Astrocyte (in vitro differentiated cells and primary cell): ENCODE data around the gene APOBEC3H. TPM values are rescaled to one million over a fixed set of nuclear protein-coding genes. Genes with fewer than 3 reads are reported as not detected.
"Not testable (repeated sequence)": the region's sequence is repeated elsewhere in the genome, so short reads cannot be mapped to it uniquely, and the experiment has no call there.

Source experiments
- DNase-seq: peaks from one replicate; pipeline ENCODE4 v3.0.0-alpha.2; 2010; ENCODE audit warnings: low read depth
- FAIRE-seq: peaks from 2 replicates; lab custom pipeline; 2011; peaks lifted over from hg19 to GRCh38; lab: Jason Lieb, UNC
- H2AFZ ChIP-seq: 2 replicates; pipeline ENCODE4 v1.6.0; 2012; ENCODE audit warnings: low read depth, low read length, inconsistent platforms
- H3K27ac ChIP-seq: 2 replicates; pipeline ENCODE4 v1.5.1; 2011; ENCODE audit warnings: low read depth, low read length, inconsistent platforms
- H3K27me3 ChIP-seq: 2 replicates; pipeline ENCODE4 v1.6.0; 2011; ENCODE audit warnings: low read length, inconsistent platforms; ENCODE audit not compliant: insufficient read depth
- H3K36me3 ChIP-seq: 2 replicates; pipeline ENCODE4 v1.5.1; 2011; ENCODE audit warnings: low read length, inconsistent platforms; ENCODE audit not compliant: insufficient read depth
- H3K4me1 ChIP-seq: 2 replicates; pipeline ENCODE4 v1.5.1; 2011; ENCODE audit warnings: low read length, inconsistent platforms; ENCODE audit not compliant: insufficient read depth
- H3K4me2 ChIP-seq: 2 replicates; pipeline ENCODE4 v1.6.0; 2012; ENCODE audit warnings: low read length, inconsistent platforms
- H3K4me3 ChIP-seq: 2 replicates; pipeline ENCODE4 v1.5.1; 2011; ENCODE audit warnings: low read depth, mild to moderate bottlenecking, low read length, inconsistent platforms; ENCODE audit not compliant: insufficient read depth
- H3K79me2 ChIP-seq: 2 replicates; pipeline ENCODE4 v1.6.0; 2012; ENCODE audit warnings: mild to moderate bottlenecking, low read length, inconsistent platforms; ENCODE audit not compliant: insufficient read depth
- H3K9ac ChIP-seq: 2 replicates; pipeline ENCODE4 v1.6.0; 2012; ENCODE audit warnings: mild to moderate bottlenecking, low read length, inconsistent platforms
- H3K9me3 ChIP-seq: 2 replicates; pipeline ENCODE4 v1.5.1; 2012; ENCODE audit warnings: low read depth, mild to moderate bottlenecking, low read length, inconsistent platforms; ENCODE audit not compliant: insufficient read depth
- H4K20me1 ChIP-seq: 2 replicates; pipeline ENCODE4 v1.6.0; 2012; ENCODE audit warnings: low read length, inconsistent platforms; ENCODE audit not compliant: insufficient read depth
- H3K27ac Mint-ChIP-seq: one replicate; pipeline ENCODE4 v1.8.0; 2021; ENCODE audit warnings: mild to moderate bottlenecking, mixed read lengths; ENCODE audit not compliant: unreplicated experiment
- H3K27me3 Mint-ChIP-seq: one replicate; pipeline ENCODE4 v1.8.0; 2021; ENCODE audit warnings: low read depth, mixed read lengths; ENCODE audit not compliant: unreplicated experiment
- H3K36me3 Mint-ChIP-seq: one replicate; pipeline ENCODE4 v1.8.0; 2021; ENCODE audit warnings: low read depth, mixed read lengths; ENCODE audit not compliant: unreplicated experiment
- H3K4me1 Mint-ChIP-seq: one replicate; pipeline ENCODE4 v1.8.0; 2021; ENCODE audit warnings: low read depth, mixed read lengths; ENCODE audit not compliant: unreplicated experiment
- H3K4me3 Mint-ChIP-seq: one replicate; pipeline ENCODE4 v1.8.0; 2021; ENCODE audit warnings: mild to moderate bottlenecking, moderate library complexity, mixed read lengths; ENCODE audit not compliant: unreplicated experiment
- H3K9me3 Mint-ChIP-seq: one replicate; pipeline ENCODE4 v1.8.0; 2021; ENCODE audit warnings: mild to moderate bottlenecking, mixed read lengths; ENCODE audit not compliant: unreplicated experiment
- EZH2 ChIP-seq: IDR thresholded peaks from 2 replicates; pipeline ENCODE4 v1.6.1; 2012; ENCODE audit warnings: mild to moderate bottlenecking, low read length, inconsistent platforms; ENCODE audit not compliant: insufficient read depth
- total RNA-seq: library from RNA; stranded (reverse); gene quantifications from 2 replicates; pipeline ENCODE4 v1.2.1, GENCODE V29; 2021
- TF ChIP-seq, protein P1 (sequence below): IDR thresholded peaks from 2 replicates; pipeline ENCODE4 v1.5.1; 2011; ENCODE audit warnings: low read depth, mild to moderate bottlenecking, inconsistent platforms, low read length, moderate library complexity; ENCODE audit not compliant: insufficient read depth

Gene APOBEC3H
- total RNA-seq, 1 donor from 2014 or later = 0.30 TPM

DNA sequence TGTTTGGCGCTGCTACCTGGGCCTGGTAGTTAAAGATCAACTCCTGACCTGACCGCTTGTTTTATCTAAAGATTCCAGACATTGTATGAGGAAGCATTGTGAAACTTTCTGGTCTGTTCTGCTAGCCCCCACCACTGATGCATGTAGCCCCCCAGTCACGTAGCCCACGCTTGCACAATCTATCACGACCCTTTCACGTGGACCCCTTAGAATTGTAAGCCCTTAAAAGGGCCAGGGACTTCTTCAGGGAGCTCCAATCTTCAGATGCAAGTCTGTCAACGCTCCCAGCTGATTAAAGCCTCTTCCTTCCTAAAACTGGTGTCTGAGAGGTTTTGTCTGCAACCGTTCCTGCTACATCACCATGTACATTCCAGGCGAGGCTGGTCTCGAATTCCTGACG lies 41.4 kb upstream of the APOBEC3H start:
- no peak overlapping the region for H3K4me3 ChIP-seq
- peaks cover 4% of the 10 kb centered on the region for H3K27me3 ChIP-seq
- peaks cover 2% of the 10 kb centered on the region for H3K9me3 Mint-ChIP-seq
- FAIRE-seq = no peak
- H3K4me2 ChIP-seq = no peak overlapping the region
- no peaks in the 10 kb centered on the region for H3K9me3 ChIP-seq
- H3K27me3 Mint-ChIP-seq = no peaks in the 10 kb centered on the region
- no peaks in the 10 kb centered on the region for H3K79me2 ChIP-seq
- H3K36me3 ChIP-seq = no peaks in the 10 kb centered on the region
- H3K9ac ChIP-seq = no peak overlapping the region
- H3K36me3 Mint-ChIP-seq = no peaks in the 10 kb centered on the region
- no peaks in the 10 kb centered on the region for H3K4me1 Mint-ChIP-seq
- no peak overlapping the region for H3K27ac Mint-ChIP-seq
- no peak overlapping the region for H3K4me3 Mint-ChIP-seq
- H2AFZ ChIP-seq = no peak overlapping the region
- no peak overlapping the region for H3K27ac ChIP-seq
- TF ChIP-seq EZH2 = no peak
- TF ChIP-seq, protein P1, sequence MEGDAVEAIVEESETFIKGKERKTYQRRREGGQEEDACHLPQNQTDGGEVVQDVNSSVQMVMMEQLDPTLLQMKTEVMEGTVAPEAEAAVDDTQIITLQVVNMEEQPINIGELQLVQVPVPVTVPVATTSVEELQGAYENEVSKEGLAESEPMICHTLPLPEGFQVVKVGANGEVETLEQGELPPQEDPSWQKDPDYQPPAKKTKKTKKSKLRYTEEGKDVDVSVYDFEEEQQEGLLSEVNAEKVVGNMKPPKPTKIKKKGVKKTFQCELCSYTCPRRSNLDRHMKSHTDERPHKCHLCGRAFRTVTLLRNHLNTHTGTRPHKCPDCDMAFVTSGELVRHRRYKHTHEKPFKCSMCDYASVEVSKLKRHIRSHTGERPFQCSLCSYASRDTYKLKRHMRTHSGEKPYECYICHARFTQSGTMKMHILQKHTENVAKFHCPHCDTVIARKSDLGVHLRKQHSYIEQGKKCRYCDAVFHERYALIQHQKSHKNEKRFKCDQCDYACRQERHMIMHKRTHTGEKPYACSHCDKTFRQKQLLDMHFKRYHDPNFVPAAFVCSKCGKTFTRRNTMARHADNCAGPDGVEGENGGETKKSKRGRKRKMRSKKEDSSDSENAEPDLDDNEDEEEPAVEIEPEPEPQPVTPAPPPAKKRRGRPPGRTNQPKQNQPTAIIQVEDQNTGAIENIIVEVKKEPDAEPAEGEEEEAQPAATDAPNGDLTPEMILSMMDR = no peak
- no peak for DNase-seq
- no peaks in the 10 kb centered on the region for H3K4me1 ChIP-seq
- H4K20me1 ChIP-seq = no peaks in the 10 kb centered on the region

DNA sequence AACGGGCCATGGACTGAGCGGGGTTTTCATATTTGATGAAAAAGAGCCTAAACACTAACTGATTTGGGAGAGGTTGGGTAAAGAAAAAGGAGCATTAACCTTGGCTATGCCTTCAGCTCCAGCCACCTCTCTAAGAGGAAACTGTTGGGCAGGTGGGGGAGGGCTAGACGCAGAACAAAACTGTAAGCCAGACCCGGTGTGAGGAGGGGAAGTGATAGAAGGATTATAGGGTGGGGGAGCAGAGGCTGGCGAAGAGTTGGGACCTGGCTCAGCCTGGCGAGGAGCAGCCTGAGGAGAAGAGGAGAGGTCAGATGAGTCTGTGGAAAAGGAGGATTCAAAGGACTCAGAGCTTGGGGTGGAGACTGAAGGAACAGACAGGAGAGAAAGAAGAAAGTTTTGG lies 35.8 kb upstream of the APOBEC3H start:
- H3K4me3 Mint-ChIP-seq, H3K36me3 Mint-ChIP-seq, FAIRE-seq, H3K36me3 ChIP-seq, H3K4me3 ChIP-seq, H3K4me2 ChIP-seq, H3K4me1 ChIP-seq, H3K9me3 ChIP-seq, H2AFZ ChIP-seq, H3K27me3 ChIP-seq, H3K9me3 Mint-ChIP-seq, H3K27me3 Mint-ChIP-seq, H3K27ac Mint-ChIP-seq, H4K20me1 ChIP-seq, H3K9ac ChIP-seq, H3K27ac ChIP-seq, DNase-seq, H3K4me1 Mint-ChIP-seq, H3K79me2 ChIP-seq: not testable (repeated sequence)

DNA sequence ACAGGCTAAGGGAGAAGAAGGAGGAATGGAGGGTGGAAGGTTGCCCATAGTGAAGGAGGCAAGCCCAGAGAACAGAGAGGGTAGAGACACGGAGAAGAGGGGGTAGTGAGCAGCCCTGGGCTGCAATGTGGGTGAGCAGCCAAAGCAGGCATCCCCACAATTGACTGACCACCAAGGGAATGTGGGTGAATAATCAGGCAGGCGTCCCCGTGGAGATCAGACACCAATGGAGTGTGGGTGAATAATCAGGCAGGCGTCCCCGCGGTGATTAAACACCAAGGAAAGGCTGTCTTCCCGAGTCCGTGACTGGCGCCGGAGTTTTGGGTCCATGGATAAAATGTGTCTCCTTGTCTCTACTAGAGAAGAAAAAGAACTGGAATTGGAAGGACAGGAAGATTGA lies 35.1 kb upstream of the APOBEC3H start:
- not testable (repeated sequence) for H3K79me2 ChIP-seq, H3K36me3 Mint-ChIP-seq, H3K27me3 ChIP-seq, FAIRE-seq, H3K4me3 Mint-ChIP-seq, H3K27ac Mint-ChIP-seq, H3K9ac ChIP-seq, H3K9me3 ChIP-seq, H3K9me3 Mint-ChIP-seq, H4K20me1 ChIP-seq, H3K27me3 Mint-ChIP-seq, H3K4me3 ChIP-seq, H3K4me1 ChIP-seq, H2AFZ ChIP-seq, H3K36me3 ChIP-seq, H3K27ac ChIP-seq, H3K4me1 Mint-ChIP-seq
- H3K4me2 ChIP-seq = peak overlapping the region; percentile 41
- DNase-seq = peak; percentile 57

DNA sequence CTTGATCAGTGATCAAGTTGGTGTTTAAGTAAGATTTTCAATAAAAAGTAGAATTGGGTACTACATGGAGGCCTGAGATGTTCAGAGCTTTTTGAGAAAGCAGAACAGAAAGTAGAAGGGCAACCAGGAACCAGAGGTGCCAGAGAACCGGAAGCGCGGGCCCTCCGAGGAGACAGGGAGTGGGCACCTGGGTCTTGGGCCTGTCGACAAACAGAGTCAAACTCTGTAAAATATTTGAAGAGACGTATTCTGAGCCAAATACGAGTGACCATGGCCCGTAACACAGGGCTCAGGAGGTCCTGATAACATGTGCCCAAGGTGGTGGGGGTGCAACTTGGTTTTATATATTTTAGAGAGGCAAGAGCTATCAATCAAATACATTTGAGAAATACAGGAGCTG lies 33.1 kb upstream of the APOBEC3H start:
- peaks cover 11% of the 10 kb centered on the region for H3K27me3 ChIP-seq
- not testable (repeated sequence) for H3K9ac ChIP-seq, H4K20me1 ChIP-seq, H3K27ac Mint-ChIP-seq, FAIRE-seq, H3K27ac ChIP-seq, H3K79me2 ChIP-seq, H3K36me3 ChIP-seq, H3K27me3 Mint-ChIP-seq, H3K4me3 ChIP-seq, DNase-seq, H3K4me2 ChIP-seq, H2AFZ ChIP-seq, H3K4me3 Mint-ChIP-seq, H3K36me3 Mint-ChIP-seq, H3K4me1 Mint-ChIP-seq, H3K9me3 ChIP-seq, H3K9me3 Mint-ChIP-seq, H3K4me1 ChIP-seq

DNA sequence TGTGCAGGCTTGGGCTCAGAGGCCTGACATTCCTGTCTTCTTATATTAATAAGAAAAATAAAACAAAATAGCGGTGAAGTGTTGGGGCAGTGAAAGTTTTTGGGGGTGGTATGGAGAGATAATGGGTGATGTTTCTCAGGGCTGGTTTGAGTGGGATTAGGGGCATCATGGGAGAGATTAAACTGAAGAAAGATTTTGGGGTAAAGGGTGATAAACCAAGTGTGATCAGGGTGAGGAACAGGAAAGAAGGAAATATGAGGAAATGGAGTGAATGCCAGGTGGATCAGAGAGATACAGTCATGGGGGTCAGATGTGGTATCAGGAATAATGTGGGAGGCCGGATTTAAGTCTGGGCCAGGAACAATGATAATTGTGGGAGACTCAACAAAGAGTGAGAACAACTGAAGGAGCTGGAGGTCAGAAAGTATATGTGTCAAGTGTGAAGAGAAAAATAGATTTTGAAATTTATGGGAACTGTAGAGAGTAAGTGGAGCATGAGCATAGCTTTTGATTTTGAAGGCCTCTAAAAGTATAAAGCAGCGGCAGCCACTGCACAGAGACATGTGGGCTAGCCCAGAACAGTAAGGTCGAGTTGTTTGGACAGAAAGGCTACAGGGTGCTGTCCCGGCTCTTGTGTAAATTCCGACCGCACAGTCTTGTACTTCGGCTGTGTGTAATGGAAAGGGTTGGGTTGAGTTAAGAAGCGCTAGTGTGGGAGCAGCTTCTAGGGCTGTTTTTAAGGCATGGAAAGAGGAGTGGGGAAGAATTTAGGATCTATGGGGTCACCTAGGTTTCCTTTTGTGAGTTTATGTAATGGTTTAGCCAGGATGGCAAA lies 30.4 kb upstream of the APOBEC3H start:
- H3K27ac Mint-ChIP-seq, H3K27ac ChIP-seq, H4K20me1 ChIP-seq, H3K4me3 Mint-ChIP-seq, H2AFZ ChIP-seq, H3K4me3 ChIP-seq, H3K4me1 Mint-ChIP-seq, DNase-seq, H3K36me3 Mint-ChIP-seq, H3K9me3 Mint-ChIP-seq, H3K79me2 ChIP-seq, H3K36me3 ChIP-seq, H3K4me1 ChIP-seq, H3K9ac ChIP-seq, H3K9me3 ChIP-seq, FAIRE-seq, H3K4me2 ChIP-seq, H3K27me3 ChIP-seq: not testable (repeated sequence)
- H3K27me3 Mint-ChIP-seq = peaks cover 17% of the 10 kb centered on the region
